Measurements from ENCODE around the gene KHNYN.

The KHNYN gene

DNA sequence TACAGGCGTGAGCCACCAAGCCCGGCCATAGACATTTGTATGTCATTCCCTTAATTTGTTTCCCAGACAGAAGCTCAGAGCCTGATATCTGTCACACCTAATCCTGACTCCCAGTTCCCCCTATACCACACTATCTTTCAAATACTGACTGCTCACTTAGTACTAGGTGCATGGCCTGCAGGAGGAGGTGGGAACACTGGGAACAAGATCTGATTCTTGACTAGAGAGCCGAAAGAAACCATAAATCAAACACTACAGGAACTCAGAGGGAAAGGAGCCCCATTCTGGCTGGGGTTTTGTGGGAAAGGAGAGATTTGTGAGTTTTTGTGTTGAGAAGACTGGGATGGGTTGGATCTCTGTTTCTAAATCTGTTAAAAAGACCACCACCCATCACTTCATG lies 4.9 kb downstream of the KHNYN start:
- Histone ChIP-seq H3K4me3 (ENCODE audit: low read depth, low read length) (no peak overlapping the region), H3K9me3 (ENCODE audit: control insufficient read depth, insufficient read depth, low read depth, low read length) (no peaks in the 10 kb centered on the region), H3K4me1 (ENCODE audit: control insufficient read depth, insufficient read depth, low read length) (no peaks in the 10 kb centered on the region; the same call in 1 of the 2 replicates), H3K36me3 (ENCODE audit: control insufficient read depth in 2 of 2, insufficient read depth in 1 of 2, low read length in 2 of 2) (peaks cover 3 to 82% of the 10 kb centered on the region in 2 experiments), H3K27ac (ENCODE audit: extremely low read depth, low read depth, low read length) (no peak overlapping the region)
- POLR2A ChIA-PET: interaction anchor here (1.2 to 2.9 kb wide), 3 partner anchors 11 to 219 kb away, joined by 3 to 10 read pairs (median 3); partner anchors contain the start of gene MDP1
- TF ChIP-seq ZNF354C (tag by site-specific recombination; IDR thresholded peaks at IDR 0.05; ENCODE audit: borderline replicate concordance, low read depth): no peak
- TF ChIP-seq, protein P1, sequence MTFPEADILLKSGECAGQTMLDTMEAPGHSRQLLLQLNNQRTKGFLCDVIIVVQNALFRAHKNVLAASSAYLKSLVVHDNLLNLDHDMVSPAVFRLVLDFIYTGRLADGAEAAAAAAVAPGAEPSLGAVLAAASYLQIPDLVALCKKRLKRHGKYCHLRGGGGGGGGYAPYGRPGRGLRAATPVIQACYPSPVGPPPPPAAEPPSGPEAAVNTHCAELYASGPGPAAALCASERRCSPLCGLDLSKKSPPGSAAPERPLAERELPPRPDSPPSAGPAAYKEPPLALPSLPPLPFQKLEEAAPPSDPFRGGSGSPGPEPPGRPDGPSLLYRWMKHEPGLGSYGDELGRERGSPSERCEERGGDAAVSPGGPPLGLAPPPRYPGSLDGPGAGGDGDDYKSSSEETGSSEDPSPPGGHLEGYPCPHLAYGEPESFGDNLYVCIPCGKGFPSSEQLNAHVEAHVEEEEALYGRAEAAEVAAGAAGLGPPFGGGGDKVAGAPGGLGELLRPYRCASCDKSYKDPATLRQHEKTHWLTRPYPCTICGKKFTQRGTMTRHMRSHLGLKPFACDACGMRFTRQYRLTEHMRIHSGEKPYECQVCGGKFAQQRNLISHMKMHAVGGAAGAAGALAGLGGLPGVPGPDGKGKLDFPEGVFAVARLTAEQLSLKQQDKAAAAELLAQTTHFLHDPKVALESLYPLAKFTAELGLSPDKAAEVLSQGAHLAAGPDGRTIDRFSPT (tag by site-specific recombination; IDR thresholded peaks at IDR 0.05): no peak
- no peak for TF ChIP-seq ZNF214 (tag by site-specific recombination; IDR thresholded peaks at IDR 0.05; ENCODE audit: borderline replicate concordance)
- no peak for TF ChIP-seq ZNF292 (tag by site-specific recombination; IDR thresholded peaks at IDR 0.05; ENCODE audit: borderline replicate concordance, low read depth)
- CTCF ChIA-PET: interaction anchor here (1.0 to 13.9 kb wide), 4 partner anchors 64 to 192 kb away, joined by 3 to 468 read pairs (median 61); partner anchors contain the start of genes ADCY4 and TINF2

DNA sequence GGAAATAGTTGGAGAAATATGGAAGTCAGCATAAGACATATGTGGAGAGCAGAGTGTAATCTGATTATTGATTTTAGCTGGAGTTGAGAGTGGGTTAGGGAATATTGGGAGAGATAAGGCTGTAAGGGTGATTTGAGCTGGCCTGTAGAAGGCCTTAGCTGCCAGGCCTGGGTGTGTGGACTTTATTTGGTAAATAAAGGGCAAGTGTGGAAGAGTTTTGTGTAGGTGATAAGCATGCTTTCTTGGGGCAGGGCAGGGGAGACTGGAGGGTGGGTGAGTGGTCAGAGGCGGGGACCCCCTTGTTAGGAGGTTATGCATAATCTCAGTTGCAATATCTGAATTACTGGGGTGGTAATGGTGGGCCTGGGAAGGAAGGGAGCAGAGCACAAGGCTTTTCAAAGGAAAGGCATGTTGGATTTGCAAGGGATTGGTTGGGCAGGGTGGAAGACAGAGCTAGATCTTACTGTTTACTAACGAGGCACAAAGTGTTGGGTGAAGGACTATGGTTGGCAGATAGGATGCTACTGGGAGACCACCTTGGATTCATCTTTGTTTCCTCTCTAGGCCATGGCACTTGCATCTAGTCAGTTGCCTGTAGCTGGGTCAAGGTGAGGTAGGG lies 5.5 kb downstream of the KHNYN start:
- H3K9me3 ChIP-seq (ENCODE audit: control insufficient read depth, insufficient read depth, low read depth, low read length): no peaks in the 10 kb centered on the region
- TF ChIP-seq KLF8 (tag by site-specific recombination; IDR thresholded peaks at IDR 0.05) (no peak), SCRT1 (tag by site-specific recombination; IDR thresholded peaks at IDR 0.05; ENCODE audit: borderline replicate concordance) (no peak)
- TF ChIP-seq, protein P2, sequence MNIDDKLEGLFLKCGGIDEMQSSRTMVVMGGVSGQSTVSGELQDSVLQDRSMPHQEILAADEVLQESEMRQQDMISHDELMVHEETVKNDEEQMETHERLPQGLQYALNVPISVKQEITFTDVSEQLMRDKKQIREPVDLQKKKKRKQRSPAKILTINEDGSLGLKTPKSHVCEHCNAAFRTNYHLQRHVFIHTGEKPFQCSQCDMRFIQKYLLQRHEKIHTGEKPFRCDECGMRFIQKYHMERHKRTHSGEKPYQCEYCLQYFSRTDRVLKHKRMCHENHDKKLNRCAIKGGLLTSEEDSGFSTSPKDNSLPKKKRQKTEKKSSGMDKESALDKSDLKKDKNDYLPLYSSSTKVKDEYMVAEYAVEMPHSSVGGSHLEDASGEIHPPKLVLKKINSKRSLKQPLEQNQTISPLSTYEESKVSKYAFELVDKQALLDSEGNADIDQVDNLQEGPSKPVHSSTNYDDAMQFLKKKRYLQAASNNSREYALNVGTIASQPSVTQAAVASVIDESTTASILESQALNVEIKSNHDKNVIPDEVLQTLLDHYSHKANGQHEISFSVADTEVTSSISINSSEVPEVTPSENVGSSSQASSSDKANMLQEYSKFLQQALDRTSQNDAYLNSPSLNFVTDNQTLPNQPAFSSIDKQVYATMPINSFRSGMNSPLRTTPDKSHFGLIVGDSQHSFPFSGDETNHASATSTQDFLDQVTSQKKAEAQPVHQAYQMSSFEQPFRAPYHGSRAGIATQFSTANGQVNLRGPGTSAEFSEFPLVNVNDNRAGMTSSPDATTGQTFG (tag by site-specific recombination; IDR thresholded peaks at IDR 0.05; ENCODE audit: borderline replicate concordance): no peak
- no peak overlapping the region for H3K27ac ChIP-seq (ENCODE audit: extremely low read depth, low read depth, low read length)
- no peak overlapping the region for H3K4me3 ChIP-seq (ENCODE audit: low read depth, low read length)
- no peaks in the 10 kb centered on the region; the same call in 1 of the 2 replicates for H3K4me1 ChIP-seq (ENCODE audit: control insufficient read depth, insufficient read depth, low read length)
- CTCF ChIA-PET: interaction anchor here (0.7 to 13.9 kb wide), 14 partner anchors 11 to 377 kb away, joined by 3 to 468 read pairs (median 6); partner anchors contain the start of genes ADCY4, CIDEB, EMC9 and TINF2
- POLR2A ChIA-PET: interaction anchor here (0.9 to 2.9 kb wide), 9 partner anchors 12 to 247 kb away, joined by 3 to 11 read pairs (median 4); partner anchors contain the start of genes IPO4, MDP1 and TINF2
- H3K36me3 ChIP-seq (ENCODE audit: control insufficient read depth in 2 of 2, insufficient read depth in 1 of 2, low read length in 2 of 2): peaks cover 5 to 88% of the 10 kb centered on the region in 2 experiments

DNA sequence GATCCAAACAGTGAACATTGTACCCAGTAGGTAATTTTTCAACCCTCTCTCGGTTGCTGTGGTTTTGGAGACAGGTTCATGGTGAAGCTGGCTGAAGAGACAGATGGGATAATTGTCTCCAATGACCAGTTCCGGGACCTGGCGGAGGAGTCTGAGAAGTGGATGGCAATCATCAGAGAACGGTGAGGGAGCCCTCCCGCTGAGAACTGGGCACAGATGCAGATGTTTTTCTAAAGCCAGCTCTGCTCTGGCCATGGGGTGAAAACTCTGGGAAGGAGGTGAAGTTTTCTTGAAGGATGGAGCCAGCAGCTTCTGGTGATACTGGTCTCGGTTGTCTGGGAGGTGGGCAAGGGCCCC lies 6.2 kb downstream of the KHNYN start:
- Histone ChIP-seq H3K4me1 (ENCODE audit: control insufficient read depth, insufficient read depth, low read length) (no peaks in the 10 kb centered on the region), H3K9me3 (ENCODE audit: control insufficient read depth, insufficient read depth, low read depth, low read length) (no peaks in the 10 kb centered on the region), H3K4me3 (ENCODE audit: low read depth, low read length) (no peak overlapping the region), H3K27ac (ENCODE audit: extremely low read depth, low read depth, low read length) (no peak overlapping the region), H3K36me3 (ENCODE audit: control insufficient read depth in 2 of 2, insufficient read depth in 1 of 2, low read length in 2 of 2) (peaks cover 5 to 95% of the 10 kb centered on the region in 2 experiments)
- POLR2A ChIA-PET: interaction anchor here (0.9 to 2.9 kb wide), 9 partner anchors 58 to 247 kb away, joined by 3 to 11 read pairs (median 4); partner anchors contain the start of genes IPO4, MDP1 and TINF2
- CTCF ChIA-PET: interaction anchor here (0.6 to 13.9 kb wide), 21 partner anchors 9 to 976 kb away, joined by 3 to 468 read pairs (median 4); partner anchors contain the start of genes ADCY4, CIDEB, EMC9 and TINF2
- TF ChIP-seq, protein P3, sequence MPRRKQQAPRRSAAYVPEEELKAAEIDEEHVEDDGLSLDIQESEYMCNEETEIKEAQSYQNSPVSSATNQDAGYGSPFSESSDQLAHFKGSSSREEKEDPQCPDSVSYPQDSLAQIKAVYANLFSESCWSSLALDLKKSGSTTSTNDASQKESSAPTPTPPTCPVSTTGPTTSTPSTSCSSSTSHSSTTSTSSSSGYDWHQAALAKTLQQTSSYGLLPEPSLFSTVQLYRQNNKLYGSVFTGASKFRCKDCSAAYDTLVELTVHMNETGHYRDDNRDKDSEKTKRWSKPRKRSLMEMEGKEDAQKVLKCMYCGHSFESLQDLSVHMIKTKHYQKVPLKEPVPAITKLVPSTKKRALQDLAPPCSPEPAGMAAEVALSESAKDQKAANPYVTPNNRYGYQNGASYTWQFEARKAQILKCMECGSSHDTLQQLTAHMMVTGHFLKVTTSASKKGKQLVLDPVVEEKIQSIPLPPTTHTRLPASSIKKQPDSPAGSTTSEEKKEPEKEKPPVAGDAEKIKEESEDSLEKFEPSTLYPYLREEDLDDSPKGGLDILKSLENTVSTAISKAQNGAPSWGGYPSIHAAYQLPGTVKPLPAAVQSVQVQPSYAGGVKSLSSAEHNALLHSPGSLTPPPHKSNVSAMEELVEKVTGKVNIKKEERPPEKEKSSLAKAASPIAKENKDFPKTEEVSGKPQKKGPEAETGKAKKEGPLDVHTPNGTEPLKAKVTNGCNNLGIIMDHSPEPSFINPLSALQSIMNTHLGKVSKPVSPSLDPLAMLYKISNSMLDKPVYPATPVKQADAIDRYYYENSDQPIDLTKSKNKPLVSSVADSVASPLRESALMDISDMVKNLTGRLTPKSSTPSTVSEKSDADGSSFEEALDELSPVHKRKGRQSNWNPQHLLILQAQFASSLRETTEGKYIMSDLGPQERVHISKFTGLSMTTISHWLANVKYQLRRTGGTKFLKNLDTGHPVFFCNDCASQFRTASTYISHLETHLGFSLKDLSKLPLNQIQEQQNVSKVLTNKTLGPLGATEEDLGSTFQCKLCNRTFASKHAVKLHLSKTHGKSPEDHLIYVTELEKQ (tag by site-specific recombination; IDR thresholded peaks at IDR 0.05; ENCODE audit: borderline replicate concordance): no peak
- TF ChIP-seq OVOL3 (tag by site-specific recombination; IDR thresholded peaks at IDR 0.05) (no peak), ZNF521 (tag by site-specific recombination; IDR thresholded peaks at IDR 0.05) (no peak), ZNF311 (tag by site-specific recombination; IDR thresholded peaks at IDR 0.05; ENCODE audit: borderline replicate concordance) (no peak), ZSCAN16 (tag by site-specific recombination; IDR thresholded peaks at IDR 0.05) (no peak)
- TF ChIP-seq, protein P4, sequence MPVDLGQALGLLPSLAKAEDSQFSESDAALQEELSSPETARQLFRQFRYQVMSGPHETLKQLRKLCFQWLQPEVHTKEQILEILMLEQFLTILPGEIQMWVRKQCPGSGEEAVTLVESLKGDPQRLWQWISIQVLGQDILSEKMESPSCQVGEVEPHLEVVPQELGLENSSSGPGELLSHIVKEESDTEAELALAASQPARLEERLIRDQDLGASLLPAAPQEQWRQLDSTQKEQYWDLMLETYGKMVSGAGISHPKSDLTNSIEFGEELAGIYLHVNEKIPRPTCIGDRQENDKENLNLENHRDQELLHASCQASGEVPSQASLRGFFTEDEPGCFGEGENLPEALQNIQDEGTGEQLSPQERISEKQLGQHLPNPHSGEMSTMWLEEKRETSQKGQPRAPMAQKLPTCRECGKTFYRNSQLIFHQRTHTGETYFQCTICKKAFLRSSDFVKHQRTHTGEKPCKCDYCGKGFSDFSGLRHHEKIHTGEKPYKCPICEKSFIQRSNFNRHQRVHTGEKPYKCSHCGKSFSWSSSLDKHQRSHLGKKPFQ (tag by site-specific recombination; IDR thresholded peaks at IDR 0.05): no peak
- TF ChIP-seq, protein P5, sequence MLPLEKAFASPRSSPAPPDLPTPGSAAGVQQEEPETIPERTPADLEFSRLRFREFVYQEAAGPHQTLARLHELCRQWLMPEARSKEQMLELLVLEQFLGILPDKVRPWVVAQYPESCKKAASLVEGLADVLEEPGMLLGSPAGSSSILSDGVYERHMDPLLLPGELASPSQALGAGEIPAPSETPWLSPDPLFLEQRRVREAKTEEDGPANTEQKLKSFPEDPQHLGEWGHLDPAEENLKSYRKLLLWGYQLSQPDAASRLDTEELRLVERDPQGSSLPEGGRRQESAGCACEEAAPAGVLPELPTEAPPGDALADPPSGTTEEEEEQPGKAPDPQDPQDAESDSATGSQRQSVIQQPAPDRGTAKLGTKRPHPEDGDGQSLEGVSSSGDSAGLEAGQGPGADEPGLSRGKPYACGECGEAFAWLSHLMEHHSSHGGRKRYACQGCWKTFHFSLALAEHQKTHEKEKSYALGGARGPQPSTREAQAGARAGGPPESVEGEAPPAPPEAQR (tag by site-specific recombination; IDR thresholded peaks at IDR 0.05): no peak
- TF ChIP-seq, protein P1 (tag by site-specific recombination; IDR thresholded peaks at IDR 0.05): no peak

All from HEK293 (cell line).